LoVo (cell line): ENCODE measurements around the gene DNALI1.

ENCODE experiments used
- DNase-seq: peaks from one replicate; pipeline ENCODE4 v3.0.0-alpha.2; 2016; ENCODE audit warnings: low spot score

Gene DNALI1

GRCh38 chr1:37601441-37601840 lies 44.7 kb downstream of the DNALI1 start:
- DNase-seq, result no peak

- DNase-seq, result peak; percentile 42
Observed at GRCh38 chr1:37602750-37603694, 46.3 kb downstream of the DNALI1 start.

- no peak for DNase-seq
Observed at GRCh38 chr1:37605061-37605650, 48.4 kb downstream of the DNALI1 start.

GRCh38 chr1:37605806-37606474 lies 49.2 kb downstream of the DNALI1 start:
- no peak for DNase-seq

GRCh38 chr1:37606481-37607263 lies 49.9 kb downstream of the DNALI1 start:
- no peak for DNase-seq

GRCh38 chr1:37609002-37609401 lies 52.3 kb downstream of the DNALI1 start:
- no peak for DNase-seq

- DNase-seq, result no peak
Observed at GRCh38 chr1:37609994-37610393, 53.3 kb downstream of the DNALI1 start.

- DNase-seq, result no peak
Observed at GRCh38 chr1:37612186-37612585, 55.4 kb downstream of the DNALI1 start.

GRCh38 chr1:37614105-37614504 lies 57.4 kb downstream of the DNALI1 start:
- no peak for DNase-seq

- DNase-seq, result no peak
Observed at GRCh38 chr1:37616330-37616729, 59.6 kb downstream of the DNALI1 start.
